GM18526 (cell line): ENCODE data around the gene DYSF.

ENCODE experiments used
- POLR2A ChIP-seq: IDR thresholded peaks from 3 replicates; pipeline ENCODE4 v1.6.1; 2011; ENCODE audit not compliant: insufficient read length; ENCODE audit errors: extremely low read depth

The DYSF gene

GRCh38 chr2:71521436-71521950 is 68.1 kb downstream of the DYSF start:
- no peak for TF ChIP-seq POLR2A

GRCh38 chr2:71524476-71524875 is 71.1 kb downstream of the DYSF start:
- TF ChIP-seq POLR2A: no peak

DNA sequence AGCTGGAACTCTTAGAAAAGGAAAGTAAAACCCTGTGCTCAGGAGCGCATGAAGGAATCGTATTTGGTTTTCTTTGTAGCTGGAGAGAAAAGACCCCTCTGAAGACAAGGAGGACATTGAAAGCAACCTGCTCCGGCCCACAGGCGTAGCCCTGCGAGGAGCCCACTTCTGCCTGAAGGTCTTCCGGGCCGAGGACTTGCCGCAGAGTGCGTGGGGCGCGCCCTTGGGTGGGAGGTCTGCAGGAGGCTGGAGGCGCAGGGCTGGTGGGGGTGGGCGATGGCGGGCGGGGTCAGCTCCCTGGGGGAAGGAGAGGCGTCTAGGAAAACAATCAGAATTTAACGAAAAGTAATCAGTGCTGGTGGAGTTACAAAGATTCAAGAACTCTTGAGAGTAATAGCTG is 72.8 kb downstream of the DYSF start:
- no peak for TF ChIP-seq POLR2A

DNA sequence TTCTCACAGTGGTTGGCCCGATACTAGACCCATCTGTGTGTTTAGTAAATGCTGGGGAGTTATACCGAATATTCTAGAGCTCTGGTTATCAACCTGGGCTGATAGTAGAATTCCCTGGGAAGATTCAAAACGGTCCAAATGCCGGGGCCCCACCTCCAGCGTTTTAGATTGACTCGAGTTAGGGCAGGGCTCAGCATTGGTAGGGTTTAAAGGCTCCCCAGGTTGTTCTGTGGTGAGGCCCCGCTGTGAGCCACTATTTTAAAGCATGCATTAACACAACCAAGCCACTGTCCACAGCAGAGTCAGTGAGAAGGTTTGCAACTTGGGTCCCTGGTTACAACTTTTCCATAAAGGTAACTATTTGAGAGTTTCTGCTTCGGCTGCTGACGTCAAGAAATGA is 73.6 kb downstream of the DYSF start:
- TF ChIP-seq POLR2A: no peak

DNA sequence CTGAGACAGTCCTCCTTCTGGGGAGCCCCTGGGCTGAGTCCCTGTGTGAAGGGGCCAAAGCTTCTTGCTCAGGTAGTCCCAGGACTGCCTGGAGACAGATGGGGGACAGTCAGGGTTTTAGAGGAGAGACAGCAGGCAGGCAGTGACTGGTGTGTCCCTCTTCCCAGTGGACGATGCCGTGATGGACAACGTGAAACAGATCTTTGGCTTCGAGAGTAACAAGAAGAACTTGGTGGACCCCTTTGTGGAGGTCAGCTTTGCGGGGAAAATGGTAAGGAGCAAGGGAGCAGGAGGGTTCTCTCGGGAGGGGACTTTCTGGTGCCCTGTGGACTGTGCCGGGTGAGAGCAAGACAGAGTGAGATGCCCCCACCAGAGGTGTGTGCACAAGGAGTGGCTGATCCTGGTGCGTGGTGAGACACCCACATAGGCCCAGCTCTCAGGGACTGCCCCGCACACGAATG is 74.8 kb downstream of the DYSF start:
- TF ChIP-seq POLR2A: no peak

DNA sequence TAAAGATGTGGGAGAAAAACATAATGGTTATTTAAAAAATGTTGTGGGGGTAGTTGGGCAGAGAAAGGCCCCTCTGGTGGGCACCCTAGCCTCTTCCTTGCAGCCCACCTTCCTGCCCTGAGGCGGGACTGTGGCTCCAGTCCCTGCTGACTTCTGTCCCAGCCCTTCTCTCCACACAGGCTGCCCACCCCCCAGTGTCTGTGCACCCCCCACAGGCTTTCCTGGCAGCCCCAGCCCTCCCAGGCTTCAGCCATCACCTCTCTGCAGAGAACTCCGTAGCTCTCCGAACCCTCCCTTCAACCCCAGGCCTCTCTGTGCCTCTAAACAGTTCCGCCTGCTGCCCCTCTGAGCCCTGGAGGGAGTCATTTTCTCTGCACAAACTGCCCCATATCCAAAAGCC is 75.4 kb downstream of the DYSF start:
- no peak for TF ChIP-seq POLR2A

- TF ChIP-seq POLR2A: no peak
Observed at GRCh38 chr2:71530211-71530610, 76.8 kb downstream of the DYSF start.

DNA sequence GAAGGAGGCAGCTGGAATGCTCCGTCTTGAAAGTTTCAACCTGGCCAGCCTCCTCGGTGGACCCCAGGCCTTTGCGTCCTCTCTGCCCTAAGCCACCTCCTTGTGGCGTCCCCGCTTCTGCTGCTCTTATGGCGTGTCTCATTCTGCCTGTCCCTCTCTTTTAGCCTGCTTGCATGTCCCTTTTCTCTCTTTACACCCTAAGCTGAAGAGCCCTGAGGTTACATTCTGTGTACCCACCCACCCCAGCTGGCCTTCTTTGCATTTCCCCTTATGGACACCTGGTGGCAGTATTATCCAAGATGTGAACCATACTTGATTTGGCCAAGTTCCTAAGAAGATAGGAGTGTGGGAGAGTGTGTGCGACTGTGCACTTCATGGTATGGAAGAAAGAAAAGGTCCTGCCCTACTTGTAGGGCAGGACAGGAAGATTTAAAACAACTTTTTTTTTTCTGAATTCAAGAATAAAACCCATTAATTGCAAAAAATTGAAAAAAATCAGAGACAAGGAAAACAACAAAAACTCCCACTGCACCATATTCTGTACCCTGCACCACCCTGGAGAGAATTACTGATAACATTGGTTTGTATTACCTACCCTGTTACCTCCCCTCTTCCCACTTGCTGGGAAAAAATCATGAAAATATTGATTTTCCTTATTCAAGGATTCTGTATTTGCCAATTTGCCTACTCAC is 77.4 kb downstream of the DYSF start:
- TF ChIP-seq POLR2A: no peak

DNA sequence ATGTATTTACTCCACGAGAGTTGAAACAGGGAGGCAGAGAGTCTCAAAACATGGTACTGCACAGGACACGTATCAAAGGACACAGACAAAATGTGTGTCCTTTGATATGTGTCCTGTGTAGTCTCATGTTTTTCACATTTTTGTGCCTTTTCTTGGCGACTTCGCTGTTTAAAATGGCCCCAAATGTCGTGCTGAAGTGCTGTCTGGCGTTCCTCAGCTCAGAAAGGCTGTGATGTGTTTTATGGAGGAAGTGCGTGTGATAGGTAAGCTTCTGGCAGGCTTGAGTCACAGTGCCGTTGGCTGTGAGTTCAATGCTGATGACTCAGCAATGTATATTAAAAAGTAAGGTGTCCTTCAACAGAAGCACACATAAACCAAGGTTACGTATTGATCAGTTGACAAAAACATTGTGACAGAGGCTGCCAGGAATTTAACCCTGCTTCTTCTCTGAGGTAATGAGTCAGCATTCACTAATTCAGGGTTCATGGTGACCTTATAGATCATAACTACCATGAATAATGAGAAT is 78.2 kb downstream of the DYSF start:
- no peak for TF ChIP-seq POLR2A

DNA sequence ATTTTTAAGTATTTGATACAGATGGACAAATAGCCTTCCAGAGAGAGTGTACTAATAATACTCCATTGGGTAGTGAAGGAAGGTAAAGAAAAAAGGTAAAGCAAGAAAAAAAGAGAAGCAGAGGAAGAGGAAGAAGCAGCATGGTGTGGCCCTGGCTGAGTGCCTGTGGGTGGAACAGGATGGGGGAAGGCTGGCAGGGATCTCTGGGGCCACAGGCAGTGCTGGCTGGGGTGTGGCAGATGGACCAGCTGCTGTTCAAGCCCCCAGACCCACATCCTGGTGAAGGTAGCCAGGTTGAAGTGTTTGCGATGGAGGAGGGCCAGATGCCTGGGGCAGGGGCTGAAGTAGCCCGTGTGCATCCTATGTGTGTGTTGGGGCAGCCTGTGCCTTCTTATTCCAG is 79.0 kb downstream of the DYSF start:
- TF ChIP-seq POLR2A: no peak

DNA sequence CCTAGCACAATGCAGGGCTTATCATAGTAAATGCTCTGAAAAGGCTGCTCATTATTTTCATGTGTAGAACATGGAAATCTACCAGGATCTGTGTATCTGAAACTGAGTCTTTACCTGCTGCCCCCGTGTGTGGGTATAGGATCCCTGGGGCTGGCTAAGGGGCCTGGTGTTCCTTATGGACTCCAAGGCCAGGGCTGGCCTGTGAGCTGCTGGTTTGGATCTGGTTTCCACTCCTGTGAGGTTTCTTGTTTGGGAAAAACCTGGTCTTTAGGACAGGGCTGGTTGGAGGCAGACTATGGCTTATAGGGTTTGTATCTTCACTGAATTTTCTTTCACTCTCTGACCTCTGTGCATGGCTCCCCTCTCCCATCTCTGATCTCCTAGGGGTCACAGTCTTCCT is 80.8 kb downstream of the DYSF start:
- no peak for TF ChIP-seq POLR2A

- no peak for TF ChIP-seq POLR2A
Observed at GRCh38 chr2:71534826-71535225, 81.5 kb downstream of the DYSF start.

DNA sequence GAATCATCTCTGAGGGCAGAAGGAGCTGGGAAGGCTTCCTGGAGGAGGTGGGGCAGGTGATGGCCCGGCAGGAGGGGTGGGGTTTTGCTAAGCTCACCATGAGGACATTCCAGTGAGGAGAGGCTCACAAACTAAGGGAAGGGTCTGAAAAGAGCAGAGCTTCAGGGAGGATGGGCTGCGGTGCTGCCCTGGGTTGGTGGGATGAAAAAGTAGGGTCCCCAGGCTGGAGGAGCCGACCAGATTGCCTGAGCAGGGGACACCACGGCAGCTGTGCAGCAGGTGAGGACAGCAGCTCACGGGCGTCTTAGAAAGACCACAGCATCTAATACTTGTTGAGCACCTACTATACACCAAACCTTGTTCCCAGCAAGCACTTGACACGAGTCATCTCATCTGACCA is 82.2 kb downstream of the DYSF start:
- TF ChIP-seq POLR2A: no peak

- no peak for TF ChIP-seq POLR2A
Observed at GRCh38 chr2:71536226-71536671, 82.9 kb downstream of the DYSF start.

- TF ChIP-seq POLR2A: no peak
Observed at GRCh38 chr2:71538241-71538640, 84.9 kb downstream of the DYSF start.

GRCh38 chr2:71538656-71539265 is 85.4 kb downstream of the DYSF start:
- TF ChIP-seq POLR2A: no peak

- TF ChIP-seq POLR2A: no peak
Observed at GRCh38 chr2:71540818-71541217, 87.5 kb downstream of the DYSF start.

DNA sequence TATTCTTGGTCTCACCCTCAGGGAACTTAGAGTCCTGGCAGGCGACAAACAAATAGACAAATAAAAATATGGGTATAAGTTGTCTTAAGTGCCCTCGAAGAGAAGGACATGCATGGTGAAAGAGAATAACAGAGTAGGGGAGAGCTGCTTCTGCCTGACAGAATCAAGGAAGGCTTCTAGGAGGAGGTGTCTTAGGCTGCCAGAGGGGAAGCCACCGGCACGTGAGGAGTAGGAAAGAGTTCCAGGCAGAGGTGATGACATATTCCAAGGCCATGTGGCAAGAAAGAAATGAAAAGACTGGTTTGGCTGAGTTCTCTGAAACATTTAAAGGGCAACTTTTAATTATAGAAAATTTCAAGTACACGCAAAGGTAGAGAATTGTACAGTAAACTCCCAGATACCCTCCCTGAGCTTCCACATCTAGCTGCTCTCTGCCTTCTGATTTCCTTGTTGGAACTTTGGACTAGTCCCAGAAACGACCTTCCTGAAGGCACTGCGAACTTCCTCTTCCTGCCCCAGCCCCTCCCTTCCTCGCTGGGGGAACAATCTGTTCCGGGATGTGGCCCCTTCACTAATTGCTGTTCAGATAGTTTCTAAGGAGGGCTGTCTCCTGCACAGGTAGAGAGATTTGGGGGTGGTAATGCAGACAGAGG is 91.7 kb downstream of the DYSF start:
- no peak for TF ChIP-seq POLR2A
